Measurements from ENCODE around the gene NSD1.

NSD1 gene

DNA sequence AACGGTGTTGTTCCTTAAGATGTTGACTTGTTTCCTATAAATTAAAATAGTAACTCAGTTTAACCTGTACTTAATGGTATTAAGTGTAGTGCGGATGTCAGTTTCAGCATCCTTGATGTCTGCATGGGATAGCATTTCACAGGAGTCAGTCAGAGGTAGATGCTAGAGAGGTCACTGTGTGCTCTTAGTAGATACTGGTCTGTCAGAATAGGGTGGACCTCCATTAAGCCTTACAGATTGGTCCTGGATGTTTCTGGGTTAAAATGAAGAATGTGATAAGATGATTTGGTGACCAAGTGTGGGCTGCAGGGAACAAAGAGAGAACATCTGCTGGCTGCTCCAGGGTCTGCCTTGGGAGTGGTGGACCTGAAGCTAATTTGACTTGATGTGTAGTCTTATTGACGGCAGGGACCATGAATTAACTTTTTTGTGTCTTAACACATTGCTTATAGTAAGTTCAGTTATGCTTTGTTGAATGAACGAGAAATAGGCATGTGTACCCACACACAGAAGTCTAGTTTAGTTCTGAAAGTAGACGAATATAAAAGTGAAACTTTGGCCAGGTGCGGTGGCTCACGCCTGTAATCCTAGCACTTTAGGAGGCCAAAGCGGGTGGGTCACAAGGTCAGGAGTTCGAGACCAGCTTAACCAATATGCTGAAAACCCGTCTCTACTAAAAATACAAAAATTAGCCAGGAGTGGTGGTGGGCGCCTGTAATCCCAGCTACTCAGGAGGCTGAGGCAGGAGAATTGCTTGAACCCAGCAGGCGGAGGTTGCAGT is 157.4 kb downstream of the NSD1 start:
- peaks cover 50 to 58% of the 10 kb centered on the region in 2 donors for H3K36me3 ChIP-seq (ENCODE audit: control insufficient read depth in 2 of 2, insufficient read depth in 2 of 2, low read length in 2 of 2)
- no peaks in the 10 kb centered on the region for H3K9me3 ChIP-seq (ENCODE audit: control insufficient read depth in 2 of 2, low read length in 2 of 2)
- no peaks in the 10 kb centered on the region for H3K27me3 ChIP-seq (ENCODE audit: control insufficient read depth in 1 of 2, insufficient read depth in 2 of 2, low read length in 2 of 2)
- no peak overlapping the region for H3K4me3 ChIP-seq (ENCODE audit: low read length in 2 of 2)
- H3K9ac ChIP-seq (ENCODE audit: low read length in 2 of 2) = no peak overlapping the region
- no peaks in the 10 kb centered on the region for H3K4me1 ChIP-seq (ENCODE audit: control insufficient read depth, insufficient read depth, low read length)
- H3K27ac ChIP-seq (ENCODE audit: low read length) = no peak overlapping the region

DNA sequence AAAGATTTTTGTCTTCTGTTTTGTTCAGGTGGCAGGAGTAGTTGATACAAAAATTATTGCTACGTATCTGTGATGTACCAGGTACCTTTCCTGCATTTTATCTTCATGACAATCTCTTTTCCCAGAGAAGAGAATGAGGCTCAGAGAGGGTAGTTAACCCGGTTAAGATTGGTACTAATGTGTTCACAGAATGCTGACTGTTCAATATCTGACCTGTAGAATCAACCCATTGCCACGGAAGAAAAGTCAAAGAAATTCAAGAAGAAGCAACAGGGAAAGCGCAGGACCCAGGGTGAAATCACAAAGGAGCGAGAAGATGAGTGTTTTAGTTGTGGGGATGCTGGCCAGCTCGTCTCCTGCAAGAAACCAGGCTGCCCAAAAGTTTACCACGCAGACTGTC is 158.2 kb downstream of the NSD1 start:
- Histone ChIP-seq H3K27ac (ENCODE audit: low read length) (no peak overlapping the region), H3K4me3 (ENCODE audit: low read length in 2 of 2) (no peak overlapping the region), H3K9ac (ENCODE audit: low read length in 2 of 2) (no peak overlapping the region), H3K4me1 (ENCODE audit: control insufficient read depth, insufficient read depth, low read length) (peaks cover 3% of the 10 kb centered on the region), H3K36me3 (ENCODE audit: control insufficient read depth in 2 of 2, insufficient read depth in 2 of 2, low read length in 2 of 2) (peaks cover 48 to 59% of the 10 kb centered on the region in 2 donors), H3K27me3 (ENCODE audit: control insufficient read depth in 1 of 2, insufficient read depth in 2 of 2, low read length in 2 of 2) (no peaks in the 10 kb centered on the region), H3K9me3 (ENCODE audit: control insufficient read depth in 2 of 2, low read length in 2 of 2) (no peaks in the 10 kb centered on the region)

DNA sequence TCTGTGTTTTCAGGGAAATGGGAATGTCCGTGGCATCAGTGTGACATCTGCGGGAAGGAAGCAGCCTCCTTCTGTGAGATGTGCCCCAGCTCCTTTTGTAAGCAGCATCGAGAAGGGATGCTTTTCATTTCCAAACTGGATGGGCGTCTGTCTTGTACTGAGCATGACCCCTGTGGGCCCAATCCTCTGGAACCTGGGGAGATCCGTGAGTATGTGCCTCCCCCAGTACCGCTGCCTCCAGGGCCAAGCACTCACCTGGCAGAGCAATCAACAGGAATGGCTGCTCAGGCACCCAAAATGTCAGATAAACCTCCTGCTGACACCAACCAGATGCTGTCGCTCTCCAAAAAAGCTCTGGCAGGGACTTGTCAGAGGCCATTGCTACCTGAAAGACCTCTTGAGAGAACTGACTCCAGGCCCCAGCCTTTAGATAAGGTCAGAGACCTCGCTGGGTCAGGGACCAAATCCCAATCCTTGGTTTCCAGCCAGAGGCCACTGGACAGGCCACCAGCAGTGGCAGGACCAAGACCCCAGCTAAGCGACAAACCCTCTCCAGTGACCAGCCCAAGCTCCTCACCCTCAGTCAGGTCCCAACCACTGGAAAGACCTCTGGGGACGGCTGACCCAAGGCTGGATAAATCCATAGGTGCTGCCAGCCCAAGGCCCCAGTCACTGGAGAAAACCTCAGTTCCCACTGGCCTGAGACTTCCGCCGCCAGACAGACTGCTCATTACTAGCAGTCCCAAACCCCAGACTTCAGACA is 160.4 kb downstream of the NSD1 start:
- H3K9ac ChIP-seq (ENCODE audit: low read length in 2 of 2) = no peak overlapping the region
- no peaks in the 10 kb centered on the region for H3K9me3 ChIP-seq (ENCODE audit: control insufficient read depth in 2 of 2, low read length in 2 of 2)
- no peak overlapping the region for H3K27ac ChIP-seq (ENCODE audit: low read length)
- H3K4me3 ChIP-seq (ENCODE audit: low read length in 2 of 2) = no peak overlapping the region
- H3K27me3 ChIP-seq (ENCODE audit: control insufficient read depth in 1 of 2, insufficient read depth in 2 of 2, low read length in 2 of 2) = no peaks in the 10 kb centered on the region
- H3K36me3 ChIP-seq (ENCODE audit: control insufficient read depth in 2 of 2, insufficient read depth in 2 of 2, low read length in 2 of 2) = peaks cover 40 to 49% of the 10 kb centered on the region in 2 donors
- peaks cover 4% of the 10 kb centered on the region for H3K4me1 ChIP-seq (ENCODE audit: control insufficient read depth, insufficient read depth, low read length)

DNA sequence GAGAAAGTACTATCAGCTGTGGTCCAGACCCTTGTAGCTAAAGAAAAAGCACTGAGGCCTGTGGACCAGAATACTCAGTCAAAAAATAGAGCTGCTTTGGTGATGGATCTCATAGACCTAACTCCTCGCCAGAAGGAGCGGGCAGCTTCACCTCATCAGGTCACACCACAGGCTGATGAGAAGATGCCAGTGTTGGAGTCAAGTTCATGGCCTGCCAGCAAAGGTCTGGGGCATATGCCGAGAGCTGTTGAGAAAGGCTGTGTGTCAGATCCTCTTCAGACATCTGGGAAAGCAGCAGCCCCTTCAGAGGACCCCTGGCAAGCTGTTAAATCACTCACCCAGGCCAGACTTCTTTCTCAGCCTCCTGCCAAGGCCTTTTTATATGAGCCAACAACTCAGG is 161.1 kb downstream of the NSD1 start:
- peaks cover 40 to 44% of the 10 kb centered on the region in 2 donors for H3K36me3 ChIP-seq (ENCODE audit: control insufficient read depth in 2 of 2, insufficient read depth in 2 of 2, low read length in 2 of 2)
- no peaks in the 10 kb centered on the region for H3K27me3 ChIP-seq (ENCODE audit: control insufficient read depth in 1 of 2, insufficient read depth in 2 of 2, low read length in 2 of 2)
- no peak overlapping the region for H3K27ac ChIP-seq (ENCODE audit: low read length)
- no peaks in the 10 kb centered on the region for H3K9me3 ChIP-seq (ENCODE audit: control insufficient read depth in 2 of 2, low read length in 2 of 2)
- H3K4me1 ChIP-seq (ENCODE audit: control insufficient read depth, insufficient read depth, low read length) = peaks cover 4% of the 10 kb centered on the region
- H3K9ac ChIP-seq (ENCODE audit: low read length in 2 of 2) = peak overlapping the region in 1 of 2 donors; percentile 36
- H3K4me3 ChIP-seq (ENCODE audit: low read length in 2 of 2) = no peak overlapping the region

DNA sequence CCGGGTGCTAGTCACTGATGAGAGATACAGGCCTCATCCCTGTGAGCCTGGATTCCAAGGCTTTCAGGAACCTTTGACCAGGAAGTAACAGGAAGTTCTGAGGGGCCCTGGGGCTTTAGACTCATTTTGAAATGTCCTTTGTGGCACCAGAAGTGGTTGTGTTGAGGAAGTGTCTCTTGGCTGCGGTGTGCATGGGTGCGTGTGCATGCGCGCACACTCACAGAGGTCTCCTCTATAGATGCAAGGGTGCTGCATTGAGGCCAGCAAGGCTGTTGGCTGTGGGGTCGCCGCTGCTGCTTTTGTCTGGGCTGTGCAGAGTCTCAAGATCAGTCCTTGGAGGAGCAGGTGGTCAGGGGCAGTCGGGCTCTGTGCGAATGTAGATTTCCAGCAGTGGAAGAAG is 162.4 kb downstream of the NSD1 start:
- H3K36me3 ChIP-seq (ENCODE audit: control insufficient read depth in 2 of 2, insufficient read depth in 2 of 2, low read length in 2 of 2) = peaks cover 39 to 42% of the 10 kb centered on the region in 2 donors
- no peak overlapping the region for H3K27ac ChIP-seq (ENCODE audit: low read length)

DNA sequence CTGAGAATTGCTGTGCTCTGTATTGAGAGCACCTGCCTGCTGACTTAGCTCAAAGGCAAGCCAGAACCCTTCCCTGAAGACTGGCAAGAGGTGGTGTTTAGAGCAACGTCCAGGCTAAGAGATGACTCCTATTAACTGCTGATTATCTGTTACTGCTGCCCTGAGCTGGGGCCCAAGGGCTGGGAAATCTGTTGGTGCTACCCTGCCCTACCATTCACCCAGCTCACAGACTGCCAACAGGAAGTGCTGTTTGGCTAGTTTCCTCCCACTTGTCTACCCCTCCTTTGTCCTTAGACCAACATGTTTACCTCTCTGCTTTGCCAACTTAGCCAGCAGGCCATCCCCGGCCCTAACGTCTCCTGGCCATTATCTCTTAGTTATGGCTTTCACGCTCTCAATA is 163.0 kb downstream of the NSD1 start:
- no peak overlapping the region for H3K27ac ChIP-seq (ENCODE audit: low read length)
- no peak overlapping the region for H3K4me3 ChIP-seq (ENCODE audit: low read length in 2 of 2)
- H3K9me3 ChIP-seq (ENCODE audit: control insufficient read depth in 2 of 2, low read length in 2 of 2) = no peaks in the 10 kb centered on the region
- peaks cover 36 to 41% of the 10 kb centered on the region in 2 donors for H3K36me3 ChIP-seq (ENCODE audit: control insufficient read depth in 2 of 2, insufficient read depth in 2 of 2, low read length in 2 of 2)
- H3K9ac ChIP-seq (ENCODE audit: low read length in 2 of 2) = no peak overlapping the region
- peaks cover 20% of the 10 kb centered on the region for H3K4me1 ChIP-seq (ENCODE audit: control insufficient read depth, insufficient read depth, low read length)
- no peaks in the 10 kb centered on the region for H3K27me3 ChIP-seq (ENCODE audit: control insufficient read depth in 1 of 2, insufficient read depth in 2 of 2, low read length in 2 of 2)

More for the DNA sequence above, 162.4 kb downstream of the NSD1 start:
- Histone ChIP-seq H3K9ac (ENCODE audit: low read length in 2 of 2) (no peak overlapping the region), H3K4me1 (ENCODE audit: control insufficient read depth, insufficient read depth, low read length) (peaks cover 13% of the 10 kb centered on the region), H3K9me3 (ENCODE audit: control insufficient read depth in 2 of 2, low read length in 2 of 2) (no peaks in the 10 kb centered on the region), H3K4me3 (ENCODE audit: low read length in 2 of 2) (no peak overlapping the region), H3K27me3 (ENCODE audit: control insufficient read depth in 1 of 2, insufficient read depth in 2 of 2, low read length in 2 of 2) (no peaks in the 10 kb centered on the region)

DNA sequence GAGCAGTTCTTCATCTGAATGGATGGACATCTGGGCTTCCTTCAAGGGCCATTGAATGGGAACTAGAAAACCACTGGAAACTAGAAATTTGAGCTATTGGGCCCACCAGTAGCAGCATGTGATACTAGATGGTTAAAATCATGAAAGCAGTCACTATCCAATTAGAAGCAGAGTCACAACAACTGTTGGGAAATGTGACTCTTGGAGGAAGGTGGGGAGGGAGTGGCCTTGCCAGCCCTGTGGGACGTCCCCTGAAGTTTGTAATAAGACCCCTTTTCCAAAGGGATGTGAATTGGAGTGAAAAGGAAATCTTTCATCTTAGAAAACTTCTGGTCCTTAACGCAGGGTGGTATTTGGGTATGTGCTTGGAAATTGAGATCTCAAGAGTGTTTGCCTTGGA is 164.3 kb downstream of the NSD1 start:
- no peak overlapping the region for H3K9ac ChIP-seq (ENCODE audit: low read length in 2 of 2)
- H3K9me3 ChIP-seq (ENCODE audit: control insufficient read depth in 2 of 2, low read length in 2 of 2) = no peaks in the 10 kb centered on the region
- H3K4me3 ChIP-seq (ENCODE audit: low read length in 2 of 2) = no peak overlapping the region
- no peaks in the 10 kb centered on the region for H3K27me3 ChIP-seq (ENCODE audit: control insufficient read depth in 1 of 2, insufficient read depth in 2 of 2, low read length in 2 of 2)
- no peak overlapping the region for H3K27ac ChIP-seq (ENCODE audit: low read length)
- peaks cover 25 to 31% of the 10 kb centered on the region in 2 donors for H3K36me3 ChIP-seq (ENCODE audit: control insufficient read depth in 2 of 2, insufficient read depth in 2 of 2, low read length in 2 of 2)
- H3K4me1 ChIP-seq (ENCODE audit: control insufficient read depth, insufficient read depth, low read length) = peaks cover 33% of the 10 kb centered on the region

DNA sequence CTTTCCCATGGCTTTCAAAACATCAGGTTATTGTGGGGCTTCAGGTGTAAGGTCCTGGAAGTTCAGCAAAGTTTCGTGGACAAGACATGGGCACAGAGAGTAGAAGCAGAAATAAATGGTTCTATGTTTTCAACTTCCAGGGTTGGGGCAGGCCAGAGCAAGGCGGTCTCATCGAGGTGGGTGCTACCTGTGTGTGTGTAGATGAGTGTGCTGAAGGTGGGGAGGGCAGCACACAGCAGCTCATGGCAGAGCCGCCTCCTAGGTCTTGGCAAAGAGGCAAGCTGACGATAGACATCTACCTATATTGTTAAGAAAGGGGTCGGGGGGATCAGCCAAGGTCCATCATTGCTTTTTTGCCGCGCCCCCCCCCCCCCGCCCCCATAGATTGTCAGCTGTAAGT is 166.1 kb downstream of the NSD1 start:
- no peak overlapping the region for H3K27ac ChIP-seq (ENCODE audit: low read length)
- H3K9ac ChIP-seq (ENCODE audit: low read length in 2 of 2) = no peak overlapping the region
- H3K9me3 ChIP-seq (ENCODE audit: control insufficient read depth in 2 of 2, low read length in 2 of 2) = no peaks in the 10 kb centered on the region
- H3K36me3 ChIP-seq (ENCODE audit: control insufficient read depth in 2 of 2, insufficient read depth in 2 of 2, low read length in 2 of 2) = peaks cover 12 to 17% of the 10 kb centered on the region in 2 donors
- no peaks in the 10 kb centered on the region for H3K27me3 ChIP-seq (ENCODE audit: control insufficient read depth in 1 of 2, insufficient read depth in 2 of 2, low read length in 2 of 2)
- H3K4me1 ChIP-seq (ENCODE audit: control insufficient read depth, insufficient read depth, low read length) = peaks cover 43% of the 10 kb centered on the region
- H3K4me3 ChIP-seq (ENCODE audit: low read length in 2 of 2) = no peak overlapping the region

DNA sequence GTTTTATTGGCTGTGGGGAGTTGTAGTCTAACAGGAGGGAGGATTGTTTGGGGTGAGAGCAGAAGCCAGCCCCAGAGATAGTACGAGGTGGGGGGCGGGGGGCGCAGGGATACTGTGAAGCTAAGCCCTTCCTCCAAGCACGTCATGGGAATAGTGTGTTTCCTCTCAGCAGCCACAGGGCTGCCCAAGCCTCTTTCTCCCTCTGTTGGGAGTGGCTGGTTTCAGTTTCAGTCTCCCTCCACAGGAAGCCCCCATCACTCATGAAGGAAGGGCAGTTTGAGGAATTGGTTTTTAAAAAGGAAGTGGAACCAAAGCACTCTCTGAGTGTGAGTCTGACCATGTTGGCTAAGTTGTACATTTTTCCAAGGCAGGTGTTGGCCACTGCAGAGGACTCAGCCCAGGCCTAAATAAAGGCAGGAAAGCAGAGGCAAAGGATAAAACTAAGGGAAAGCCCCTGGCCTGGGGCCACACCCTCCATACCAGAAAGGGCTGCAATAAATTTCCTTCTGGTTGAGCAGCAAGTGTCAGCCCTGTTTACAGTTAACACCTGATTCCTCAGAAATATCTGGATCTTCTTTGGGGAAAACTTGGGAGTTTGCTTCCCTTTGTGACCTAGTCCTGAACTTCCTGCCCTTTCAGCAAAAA is 166.8 kb downstream of the NSD1 start:
- peaks cover 5 to 12% of the 10 kb centered on the region in 2 donors for H3K36me3 ChIP-seq (ENCODE audit: control insufficient read depth in 2 of 2, insufficient read depth in 2 of 2, low read length in 2 of 2)
- H3K4me1 ChIP-seq (ENCODE audit: control insufficient read depth, insufficient read depth, low read length) = peaks cover 49% of the 10 kb centered on the region
- H3K9me3 ChIP-seq (ENCODE audit: control insufficient read depth in 2 of 2, low read length in 2 of 2) = no peaks in the 10 kb centered on the region
- H3K27me3 ChIP-seq (ENCODE audit: control insufficient read depth in 1 of 2, insufficient read depth in 2 of 2, low read length in 2 of 2) = no peaks in the 10 kb centered on the region
- H3K9ac ChIP-seq (ENCODE audit: low read length in 2 of 2) = peak overlapping the region; percentile 0 to 55
- H3K27ac ChIP-seq (ENCODE audit: low read length) = peak overlapping the region; percentile 53
- no peak overlapping the region for H3K4me3 ChIP-seq (ENCODE audit: low read length in 2 of 2)

DNA sequence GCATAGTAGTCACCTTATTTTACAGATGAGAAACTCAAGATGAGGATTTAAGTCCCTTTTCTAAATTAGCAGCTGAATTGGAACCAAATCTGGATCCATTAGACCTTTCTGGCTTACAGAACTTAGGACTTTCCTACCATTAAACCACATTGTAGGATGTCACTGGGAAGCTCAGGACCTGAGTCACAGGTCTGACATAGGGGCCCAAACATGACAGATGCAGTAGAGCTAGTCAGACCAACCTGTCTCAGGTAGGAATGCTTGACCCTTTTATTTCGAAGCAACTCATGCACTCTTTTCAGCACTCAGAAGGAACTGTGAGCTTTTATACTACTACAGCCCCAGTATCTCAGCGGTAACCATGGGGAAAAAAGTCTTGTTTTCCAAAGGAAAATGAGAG is 167.4 kb downstream of the NSD1 start:
- H3K27ac ChIP-seq (ENCODE audit: low read length) = no peak overlapping the region
- H3K4me3 ChIP-seq (ENCODE audit: low read length in 2 of 2) = no peak overlapping the region
- peaks cover under 1 to 11% of the 10 kb centered on the region in 2 donors for H3K36me3 ChIP-seq (ENCODE audit: control insufficient read depth in 2 of 2, insufficient read depth in 2 of 2, low read length in 2 of 2)
- H3K27me3 ChIP-seq (ENCODE audit: control insufficient read depth in 1 of 2, insufficient read depth in 2 of 2, low read length in 2 of 2) = no peaks in the 10 kb centered on the region
- H3K9me3 ChIP-seq (ENCODE audit: control insufficient read depth in 2 of 2, low read length in 2 of 2) = no peaks in the 10 kb centered on the region
- H3K9ac ChIP-seq (ENCODE audit: low read length in 2 of 2) = peak overlapping the region in 1 of 2 donors; percentile 0
- peaks cover 51% of the 10 kb centered on the region for H3K4me1 ChIP-seq (ENCODE audit: control insufficient read depth, insufficient read depth, low read length)
